Inflammatory macrophage treated with lipopolysaccharide for 4 hours (primary cell): ENCODE data around the gene SPTBN2.
"Not testable (repeated sequence)": the region's sequence is repeated elsewhere in the genome, so short reads cannot be mapped to it uniquely, and the experiment has no call there.

Experiments used
- DNase-seq: peaks from one replicate; pipeline ENCODE4 v3.0.0-alpha.2; 2020

SPTBN2 gene

GRCh38 chr11:66680966-66681645, 47.9 kb downstream of the SPTBN2 start:
- no peak for DNase-seq

DNA sequence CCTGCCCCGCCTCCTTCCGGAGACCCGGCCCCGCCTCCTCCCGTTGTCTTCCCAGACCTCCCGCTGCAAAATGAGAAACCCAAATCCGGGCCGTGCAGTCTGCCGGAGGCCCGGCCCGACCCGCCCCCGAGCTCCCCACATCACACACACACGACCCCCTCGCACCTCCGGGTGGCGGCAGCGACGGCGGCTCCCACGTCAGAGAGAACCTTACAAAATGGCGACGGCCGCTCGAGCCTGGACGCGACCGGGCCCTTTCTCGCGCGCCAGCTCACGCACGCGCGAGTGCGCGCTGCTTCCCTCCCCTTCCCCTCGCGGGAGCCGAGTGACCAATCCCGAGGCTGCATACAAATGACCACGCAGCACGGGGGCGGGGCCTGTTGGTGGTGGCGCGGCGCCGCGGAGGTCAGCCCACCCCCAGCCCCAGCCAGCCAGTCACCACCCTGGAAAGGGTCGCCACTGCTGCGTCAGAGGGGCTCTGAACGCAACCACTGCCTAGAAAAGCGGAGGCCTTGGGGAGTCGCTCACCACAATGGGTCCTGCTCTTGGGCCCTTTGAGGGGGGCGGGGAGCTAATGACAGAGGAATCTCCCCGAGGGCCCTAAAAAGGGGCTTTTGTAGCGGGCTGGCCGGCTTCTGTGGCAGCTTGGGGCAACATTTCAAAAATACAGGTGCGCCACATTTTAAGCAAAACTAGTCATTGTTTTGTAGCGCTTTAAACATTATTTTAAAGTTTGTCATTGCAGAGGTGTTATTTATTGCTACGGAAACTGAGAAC, 51.2 kb downstream of the SPTBN2 start, which contains the start of gene RBM4B:
Gene RBM4B, minus strand, starts transcription at position 289 of the 777 bp plus-strand sequence. CDS start 808 bp downstream, outside the sequence.
- peak; percentile 96 for DNase-seq

DNA sequence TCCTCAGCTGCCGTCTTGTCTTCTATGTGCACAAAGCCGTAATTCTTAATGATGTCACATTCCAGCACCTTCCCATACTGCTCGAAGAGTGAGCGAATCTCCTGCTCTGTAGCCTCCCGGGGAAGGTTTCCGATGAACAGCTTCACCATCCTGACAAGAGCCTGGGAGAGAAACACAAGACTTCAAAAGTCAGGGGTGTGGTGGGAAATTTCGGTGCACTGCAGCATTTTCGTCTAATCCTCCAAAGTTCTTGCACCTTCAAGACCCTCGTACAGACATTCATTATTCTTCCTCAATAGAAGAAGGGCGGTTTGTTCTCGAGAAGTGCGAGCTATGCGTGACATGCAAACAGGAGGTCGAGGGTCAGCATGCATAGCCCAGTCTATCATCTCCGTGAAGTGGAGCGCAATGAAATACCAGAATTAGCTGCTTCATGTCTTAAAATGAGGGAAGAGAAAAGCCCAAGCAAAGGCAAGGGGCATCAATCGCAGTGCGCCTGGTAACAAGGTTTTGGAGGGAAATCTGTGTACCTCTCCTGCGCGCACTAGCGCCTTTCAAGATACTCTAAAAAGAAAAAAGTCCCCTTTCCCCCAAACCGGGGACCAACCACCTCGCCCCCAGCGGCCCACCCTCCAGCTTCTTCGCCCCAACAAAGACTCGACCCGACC, 52.0 kb downstream of the SPTBN2 start:
- no peak for DNase-seq

- DNase-seq: peak; percentile 39
These were observed 52.6 kb downstream of the SPTBN2 start for GRCh38 chr11:66676282-66676919.

DNA sequence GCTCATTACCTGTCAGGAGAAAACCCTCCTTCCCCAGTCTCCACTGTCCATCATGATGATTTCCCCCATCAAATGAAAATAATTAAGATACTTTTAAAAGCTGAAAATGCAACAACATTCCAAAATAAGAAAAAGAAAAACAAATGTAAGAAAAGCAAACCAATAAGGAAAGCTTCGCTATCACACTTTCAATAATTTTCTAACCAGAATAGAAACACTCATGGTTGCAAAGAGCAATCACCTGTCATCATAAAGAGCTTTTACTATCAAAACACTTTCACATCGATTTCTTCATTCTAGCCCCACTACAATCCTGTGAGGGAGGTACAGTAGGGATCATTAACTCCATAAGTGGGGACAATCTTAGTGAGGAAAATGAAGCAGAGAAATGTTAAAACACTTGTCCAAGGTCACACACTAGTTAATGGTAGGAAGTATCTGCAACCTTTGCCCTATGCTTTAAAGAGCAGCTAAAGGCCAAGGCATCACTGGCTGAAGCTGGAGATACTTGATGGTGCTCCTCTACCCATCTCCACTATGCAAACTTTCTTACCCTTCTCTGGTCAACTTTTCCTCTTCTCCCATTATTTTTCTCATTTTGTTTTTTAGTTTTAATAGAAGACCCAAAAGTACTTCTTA, 53.9 kb downstream of the SPTBN2 start:
- DNase-seq: no peak

DNA sequence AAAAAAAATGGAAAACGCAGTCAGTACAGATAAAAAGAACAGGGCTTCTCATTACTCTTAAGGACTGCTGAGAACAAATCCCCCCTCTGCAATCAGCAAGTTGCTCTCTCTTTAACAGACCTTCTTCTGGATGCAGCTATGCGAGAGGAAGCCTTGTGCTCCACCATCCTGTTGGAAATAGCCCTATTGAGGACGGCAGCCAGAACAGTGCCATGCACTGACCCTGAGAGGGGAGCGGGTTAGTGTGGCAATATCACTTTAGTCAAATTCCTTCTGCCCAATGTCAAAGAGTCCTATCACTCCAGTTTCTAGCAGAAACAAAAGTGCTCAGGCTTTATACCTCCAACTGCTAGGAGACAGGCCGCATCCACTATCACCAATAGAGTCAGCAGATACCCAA, 58.2 kb downstream of the SPTBN2 start:
- no peak for DNase-seq

DNA sequence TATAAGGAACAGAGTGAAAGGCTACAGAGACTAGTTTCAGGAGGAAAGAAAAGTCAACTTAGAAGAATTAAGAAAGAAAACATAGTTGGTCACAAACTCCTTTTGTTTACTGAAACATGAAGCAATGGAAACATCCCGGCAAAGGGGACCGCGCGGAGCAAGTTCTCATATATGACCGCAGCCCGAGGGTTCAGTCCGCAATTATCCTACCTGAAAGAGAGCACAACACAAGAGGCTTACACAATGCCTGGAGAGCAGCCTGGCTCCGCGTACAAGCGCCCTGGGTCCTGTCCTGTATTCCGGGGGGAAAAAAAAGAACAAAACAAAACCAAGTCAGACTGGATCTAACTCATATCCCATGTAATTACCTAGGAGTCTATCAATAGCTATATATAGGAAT, 63.6 kb downstream of the SPTBN2 start:
- DNase-seq: no peak

- no peak for DNase-seq
These were observed 65.2 kb downstream of the SPTBN2 start for GRCh38 chr11:66663741-66664296.

- peak; percentile 60 for DNase-seq
These were observed 69.3 kb downstream of the SPTBN2 start for GRCh38 chr11:66659763-66660162.

GRCh38 chr11:66653123-66653522, 75.9 kb downstream of the SPTBN2 start:
- DNase-seq: no peak

- no peak for DNase-seq
These were observed 76.4 kb downstream of the SPTBN2 start for GRCh38 chr11:66652651-66653050.

- DNase-seq: peak; percentile 17
These were observed 78.0 kb downstream of the SPTBN2 start for GRCh38 chr11:66651016-66651415.

GRCh38 chr11:66649903-66650302, 79.1 kb downstream of the SPTBN2 start:
- DNase-seq: no peak

DNA sequence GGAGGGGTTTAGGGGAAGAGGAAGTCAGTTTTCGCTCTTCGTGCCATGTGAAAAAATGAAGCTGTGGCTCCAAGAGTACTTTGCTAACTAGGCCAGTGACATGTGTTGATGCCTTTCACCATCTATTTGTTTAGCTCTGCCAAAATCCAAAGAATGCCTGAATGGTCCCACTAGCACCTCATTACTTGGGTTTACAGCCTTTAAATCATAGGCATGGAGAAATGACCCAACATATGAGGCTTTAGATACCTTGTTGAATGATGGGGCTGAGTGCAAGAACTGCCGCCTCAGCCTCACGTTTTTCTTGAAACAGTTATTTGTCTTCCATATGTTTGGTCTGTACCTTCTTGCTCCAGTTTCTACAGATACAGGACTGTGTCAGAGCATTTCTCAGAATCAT, 82.2 kb downstream of the SPTBN2 start:
- no peak for DNase-seq

- no peak for DNase-seq
These were observed 85.1 kb downstream of the SPTBN2 start for GRCh38 chr11:66643745-66644437.

DNA sequence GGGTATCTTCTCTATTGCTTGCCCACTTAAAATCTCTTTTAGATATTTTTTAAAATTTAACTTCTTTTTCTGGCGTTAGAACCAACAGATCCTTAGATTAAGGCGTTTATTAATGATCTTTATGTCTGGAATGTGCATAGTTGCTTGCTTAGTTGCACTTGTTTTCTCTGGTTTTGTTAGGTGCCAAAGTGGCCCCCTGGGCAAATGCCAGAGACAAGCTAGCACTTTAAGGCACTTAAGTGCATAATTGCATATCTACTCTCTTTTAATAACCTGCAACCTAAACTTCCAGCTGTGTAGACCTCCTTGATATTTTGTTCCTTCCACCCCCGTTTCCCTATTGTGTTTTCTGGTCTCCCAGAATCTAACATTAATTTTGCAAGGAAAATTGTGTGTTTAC, 87.2 kb downstream of the SPTBN2 start:
- DNase-seq: no peak

DNA sequence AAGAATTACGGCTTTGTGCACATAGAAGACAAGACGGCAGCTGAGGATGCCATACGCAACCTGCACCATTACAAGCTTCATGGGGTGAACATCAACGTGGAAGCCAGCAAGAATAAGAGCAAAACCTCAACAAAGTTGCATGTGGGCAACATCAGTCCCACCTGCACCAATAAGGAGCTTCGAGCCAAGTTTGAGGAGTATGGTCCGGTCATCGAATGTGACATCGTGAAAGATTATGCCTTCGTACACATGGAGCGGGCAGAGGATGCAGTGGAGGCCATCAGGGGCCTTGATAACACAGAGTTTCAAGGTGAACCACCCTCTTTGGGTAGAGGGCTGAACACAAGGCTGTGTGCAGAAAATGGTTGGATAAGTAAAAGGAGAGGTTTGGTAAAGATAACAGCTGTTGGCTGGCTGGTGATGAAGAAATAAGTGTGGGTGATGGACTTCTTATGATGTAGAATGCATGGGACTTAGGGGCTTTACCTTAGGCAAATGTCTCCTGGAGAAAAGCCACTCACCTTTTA, 89.1 kb downstream of the SPTBN2 start:
- DNase-seq: not testable (repeated sequence)

GRCh38 chr11:66639066-66639813, 89.8 kb downstream of the SPTBN2 start:
- peak; percentile 48 for DNase-seq

DNA sequence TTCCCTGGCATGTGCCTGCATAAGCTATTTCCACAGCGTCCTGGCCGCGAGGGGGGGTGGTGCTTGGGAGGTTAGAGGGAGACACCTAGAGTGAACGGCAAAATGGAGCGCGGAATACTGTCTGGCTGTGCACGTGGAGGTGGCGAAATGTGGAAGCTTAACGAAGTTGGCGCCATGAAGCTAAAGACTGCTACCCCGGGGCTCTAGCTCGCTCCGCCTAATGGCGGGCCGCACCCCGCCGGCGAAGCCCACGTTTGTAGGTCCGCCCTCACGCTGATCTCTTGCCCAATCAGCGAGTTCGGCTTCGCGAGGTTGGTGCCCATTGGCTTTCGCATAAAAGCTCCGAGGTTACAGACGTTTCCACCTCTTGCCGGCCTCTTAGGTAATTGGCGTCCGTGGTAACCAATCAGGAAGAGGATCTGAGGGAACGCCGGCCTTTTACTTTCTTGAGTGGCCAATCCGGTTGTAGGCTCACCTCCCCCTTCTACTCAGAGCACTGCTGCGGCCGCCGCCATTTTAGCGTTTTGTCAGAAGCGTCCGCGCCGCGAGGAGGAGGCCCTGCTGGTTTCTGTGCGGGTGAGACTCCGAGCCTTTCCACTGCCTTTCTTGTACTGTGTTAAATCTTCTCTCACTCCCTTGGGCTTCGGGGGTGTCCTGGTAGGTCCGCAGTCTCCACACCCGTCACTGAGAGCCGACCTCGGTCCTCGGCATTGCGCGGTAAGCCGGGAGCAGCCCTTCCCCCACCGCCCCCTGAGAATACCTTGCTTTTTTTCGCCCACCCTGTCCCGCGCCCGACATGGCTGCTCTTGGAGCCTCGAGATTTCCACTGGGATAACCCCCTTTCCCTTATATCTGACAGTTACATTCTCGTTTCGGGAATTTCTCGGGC, 90.6 kb downstream of the SPTBN2 start, which contains the start of gene RBM4:
Gene RBM4, plus strand, starts transcription at position 527 of the 889 bp plus-strand sequence. CDS start 1,009 bp downstream, outside the sequence.
- peak; percentile 100 for DNase-seq
